ENCODE data around the gene CSN3.
A peak's percentile ranks its signal among the peaks of the same experiment; 100 is the strongest.

The CSN3 gene

GRCh38 chr4:70236125-70236524 lies 6.3 kb upstream of the CSN3 start:
- no peak overlapping the region for H3K9ac ChIP-seq
- no peak overlapping the region for H3K4me2 ChIP-seq (ENCODE audit: low read length)
- H3K36me3 ChIP-seq (ENCODE audit: control insufficient read depth, insufficient read depth, low read length): no peaks in the 10 kb centered on the region
- no peaks in the 10 kb centered on the region for H3K27me3 ChIP-seq (ENCODE audit: control insufficient read depth, insufficient read depth, low read length)
- no peak overlapping the region for H3K27ac ChIP-seq
- no peak overlapping the region for H3K4me3 ChIP-seq (ENCODE audit: low read depth, low read length)
- no peak for TF ChIP-seq CTCF (IDR thresholded peaks at IDR 0.05)
- no peak overlapping the region for H2AFZ ChIP-seq
- H3K79me2 ChIP-seq: no peaks in the 10 kb centered on the region
- no peaks in the 10 kb centered on the region for H3K9me3 ChIP-seq (ENCODE audit: control insufficient read depth, low read length)
- H3K4me1 ChIP-seq: no peaks in the 10 kb centered on the region

- no peaks in the 10 kb centered on the region for H3K9me3 ChIP-seq (ENCODE audit: control insufficient read depth, low read length)
- no peaks in the 10 kb centered on the region for H3K4me1 ChIP-seq
- no peak overlapping the region for H3K9ac ChIP-seq
- no peak overlapping the region for H3K4me2 ChIP-seq (ENCODE audit: low read length)
- no peak overlapping the region for H3K4me3 ChIP-seq (ENCODE audit: low read depth, low read length)
- H3K36me3 ChIP-seq (ENCODE audit: control insufficient read depth, insufficient read depth, low read length): no peaks in the 10 kb centered on the region
- H3K27me3 ChIP-seq (ENCODE audit: control insufficient read depth, insufficient read depth, low read length): no peaks in the 10 kb centered on the region
- TF ChIP-seq CTCF (IDR thresholded peaks at IDR 0.05): no peak
- no peak overlapping the region for H2AFZ ChIP-seq
- H3K79me2 ChIP-seq: no peaks in the 10 kb centered on the region
- no peak overlapping the region for H3K27ac ChIP-seq
These were observed 3.1 kb upstream of the CSN3 start for GRCh38 chr4:70239131-70239883.

GRCh38 chr4:70239884-70240591 lies 2.4 kb upstream of the CSN3 start:
- Histone ChIP-seq H3K4me2 (ENCODE audit: low read length) (no peak overlapping the region), H3K79me2 (no peaks in the 10 kb centered on the region), H3K4me3 (ENCODE audit: low read depth, low read length) (no peak overlapping the region), H3K27ac (no peak overlapping the region), H2AFZ (peak overlapping the region; percentile 17), H3K9me3 (ENCODE audit: control insufficient read depth, low read length) (no peaks in the 10 kb centered on the region), H3K27me3 (ENCODE audit: control insufficient read depth, insufficient read depth, low read length) (no peaks in the 10 kb centered on the region), H3K36me3 (ENCODE audit: control insufficient read depth, insufficient read depth, low read length) (no peaks in the 10 kb centered on the region), H3K9ac (no peak overlapping the region), H3K4me1 (no peaks in the 10 kb centered on the region)
- TF ChIP-seq CTCF (IDR thresholded peaks at IDR 0.05): no peak

- no peaks in the 10 kb centered on the region for H3K4me1 ChIP-seq
- H3K27ac ChIP-seq: no peak overlapping the region
- no peak overlapping the region for H2AFZ ChIP-seq
- H3K36me3 ChIP-seq (ENCODE audit: control insufficient read depth, insufficient read depth, low read length): no peaks in the 10 kb centered on the region
- no peaks in the 10 kb centered on the region for H3K9me3 ChIP-seq (ENCODE audit: control insufficient read depth, low read length)
- H3K79me2 ChIP-seq: no peaks in the 10 kb centered on the region
- no peak overlapping the region for H3K4me3 ChIP-seq (ENCODE audit: low read depth, low read length)
- H3K4me2 ChIP-seq (ENCODE audit: low read length): no peak overlapping the region
- H3K9ac ChIP-seq: no peak overlapping the region
- TF ChIP-seq CTCF (IDR thresholded peaks at IDR 0.05): no peak
- H3K27me3 ChIP-seq (ENCODE audit: control insufficient read depth, insufficient read depth, low read length): no peaks in the 10 kb centered on the region
These were observed 694 bp downstream of the CSN3 start for GRCh38 chr4:70243091-70243490.

All from parathyroid adenoma (tissue), 2 donors.